NT2/D1 (cell line): Measurements from ENCODE around the gene ZNF496.

Experiments used
- SUZ12 ChIP-seq: IDR thresholded peaks from 2 replicates; pipeline ENCODE4 v1.6.1; 2011; ENCODE audit not compliant: insufficient read length, insufficient read depth; ENCODE audit errors: extremely low read depth
- YY1 ChIP-seq: IDR thresholded peaks from 2 replicates; pipeline ENCODE4 v1.6.1; 2011; ENCODE audit not compliant: insufficient read length, insufficient read depth

GRCh38 chr1:247332623-247333361 is 1.1 kb upstream of the ZNF496 start:
- TF ChIP-seq YY1 (no peak), SUZ12 (no peak)
